ENCODE measurements around the gene EVC2. TPM values are rescaled to one million over a fixed set of nuclear protein-coding genes. Genes with fewer than 3 reads are reported as not detected.

The EVC2 gene
- total RNA-seq, 1 experiment from 2014 or later = 7.8 TPM

DNA sequence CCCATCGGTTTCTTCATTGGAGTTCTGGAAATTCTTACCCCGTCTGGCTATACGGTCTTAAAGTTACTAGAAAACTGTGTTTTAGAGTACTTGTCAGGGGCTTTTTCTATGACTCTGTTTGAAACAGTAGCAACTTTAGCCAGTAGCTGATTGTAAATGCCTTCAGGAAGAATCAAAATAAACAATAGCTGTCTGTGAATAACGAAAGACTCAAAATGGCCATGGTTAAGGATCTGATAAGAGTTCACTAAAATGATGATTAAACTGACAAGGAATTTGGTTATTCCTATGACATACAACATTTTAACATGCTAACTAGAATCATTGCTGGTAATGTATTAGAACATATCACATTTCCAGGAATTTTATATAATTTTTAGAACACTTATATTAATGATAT lies 191.0 kb downstream of the EVC2 start:
- H4K8ac ChIP-seq (replicated peaks; ENCODE audit: insufficient read length, low read depth, low read length) = no peak overlapping the region
- H2BK12ac ChIP-seq (ENCODE audit: insufficient read length, low read depth, low read length) = no peak overlapping the region
- H3K14ac ChIP-seq (ENCODE audit: insufficient read depth, low read length) = no peak overlapping the region
- no peak overlapping the region for H3K9ac ChIP-seq (ENCODE audit: extremely low read depth, insufficient read length, low read length)
- no peak overlapping the region for H3K23ac ChIP-seq (ENCODE audit: insufficient read length, low read depth, low read length)
- no peak overlapping the region for H2AFZ ChIP-seq (ENCODE audit: low read length)
- H3K9me3 ChIP-seq (ENCODE audit: control insufficient read depth, low read depth, low read length) = no peaks in the 10 kb centered on the region
- H3K56ac ChIP-seq (ENCODE audit: insufficient read length, low read depth, low read length) = no peak overlapping the region
- H4K5ac ChIP-seq (ENCODE audit: insufficient read length, low read depth, low read length) = no peak overlapping the region
- Mint-ChIP-seq H3K36me3 (ENCODE audit: insufficient read depth in 1 of 3, low read depth in 3 of 3) (peaks cover 3 to 18% (median 17%) of the 10 kb centered on the region in 3 experiments), H3K27me3 (ENCODE audit: low read depth) (peaks cover 5% of the 10 kb centered on the region), H3K27ac (no peak overlapping the region), H3K4me1 (no peaks in the 10 kb centered on the region), H3K4me3 (no peak overlapping the region), H3K9me3 (peaks cover 31 to 43% of the 10 kb centered on the region in 2 experiments)
- H2BK20ac ChIP-seq (ENCODE audit: low read depth, low read length, poor library complexity, severe bottlenecking) = no peak overlapping the region
- TF ChIP-seq, protein P1, sequence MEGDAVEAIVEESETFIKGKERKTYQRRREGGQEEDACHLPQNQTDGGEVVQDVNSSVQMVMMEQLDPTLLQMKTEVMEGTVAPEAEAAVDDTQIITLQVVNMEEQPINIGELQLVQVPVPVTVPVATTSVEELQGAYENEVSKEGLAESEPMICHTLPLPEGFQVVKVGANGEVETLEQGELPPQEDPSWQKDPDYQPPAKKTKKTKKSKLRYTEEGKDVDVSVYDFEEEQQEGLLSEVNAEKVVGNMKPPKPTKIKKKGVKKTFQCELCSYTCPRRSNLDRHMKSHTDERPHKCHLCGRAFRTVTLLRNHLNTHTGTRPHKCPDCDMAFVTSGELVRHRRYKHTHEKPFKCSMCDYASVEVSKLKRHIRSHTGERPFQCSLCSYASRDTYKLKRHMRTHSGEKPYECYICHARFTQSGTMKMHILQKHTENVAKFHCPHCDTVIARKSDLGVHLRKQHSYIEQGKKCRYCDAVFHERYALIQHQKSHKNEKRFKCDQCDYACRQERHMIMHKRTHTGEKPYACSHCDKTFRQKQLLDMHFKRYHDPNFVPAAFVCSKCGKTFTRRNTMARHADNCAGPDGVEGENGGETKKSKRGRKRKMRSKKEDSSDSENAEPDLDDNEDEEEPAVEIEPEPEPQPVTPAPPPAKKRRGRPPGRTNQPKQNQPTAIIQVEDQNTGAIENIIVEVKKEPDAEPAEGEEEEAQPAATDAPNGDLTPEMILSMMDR (conservative IDR thresholded peaks at IDR 0.05) = no peak
- no peaks in the 10 kb centered on the region for H3K4me1 ChIP-seq (ENCODE audit: insufficient read depth, low read length)
- no peaks in the 10 kb centered on the region for H3K27me3 ChIP-seq (ENCODE audit: insufficient read depth, low read length)
- no peaks in the 10 kb centered on the region for H3K23me2 ChIP-seq (ENCODE audit: insufficient read length, low read depth, low read length, poor library complexity, severe bottlenecking)
- no peak overlapping the region for H2BK5ac ChIP-seq (ENCODE audit: insufficient read length, low read length)
- DNase-seq = no peak
- H3T11ph ChIP-seq (ENCODE audit: low read length) = no peak overlapping the region
- H4K91ac ChIP-seq (ENCODE audit: insufficient read length, low read depth, low read length) = no peak overlapping the region
- H2AK5ac ChIP-seq (ENCODE audit: insufficient read length, low read length) = no peak overlapping the region
- WGBS (ENCODE audit: extremely low coverage, insufficient read length, low lambda C conversion rate) = no CpG with 5 or more reads among the region's 4 CpGs
- no peak overlapping the region for H2BK120ac ChIP-seq (ENCODE audit: low read depth, low read length, poor library complexity, severe bottlenecking)
- H4K20me1 ChIP-seq (ENCODE audit: control insufficient read depth, insufficient read depth, insufficient read length) = no peaks in the 10 kb centered on the region
- no peak overlapping the region for H3K4me2 ChIP-seq (ENCODE audit: insufficient read depth, insufficient read length, low read length)
- no peak overlapping the region for H3K27ac ChIP-seq (ENCODE audit: insufficient read length, low read depth, low read length)
- H3K18ac ChIP-seq (ENCODE audit: insufficient read length, low read depth, low read length) = no peak overlapping the region
- H3K79me1 ChIP-seq (ENCODE audit: insufficient read depth, low read depth, low read length, poor library complexity, severe bottlenecking) = no peaks in the 10 kb centered on the region
- no peaks in the 10 kb centered on the region for H3K79me2 ChIP-seq (ENCODE audit: insufficient read depth, low read length)
- H2BK15ac ChIP-seq (ENCODE audit: low read depth, low read length) = no peak overlapping the region
- no peak overlapping the region for H3K4ac ChIP-seq (ENCODE audit: low read depth, low read length)
